HUES48 (cell line): ENCODE measurements around the gene FAM193A.
"Not testable (repeated sequence)": the region's sequence is repeated elsewhere in the genome, so short reads cannot be mapped to it uniquely, and the experiment has no call there.

Experiments
- H3K27ac ChIP-seq: one replicate; pipeline ENCODE4 v1.7.0; 2013; ENCODE audit warnings: low read depth, low read length, inconsistent platforms
- H3K27me3 ChIP-seq: 2 replicates; pipeline ENCODE4 v1.6.1; 2013; ENCODE audit warnings: mild to moderate bottlenecking, low read length; ENCODE audit not compliant: control insufficient read depth, insufficient read depth
- H3K36me3 ChIP-seq: 2 replicates; pipeline ENCODE4 v1.6.1; 2013; ENCODE audit warnings: low read length; ENCODE audit not compliant: control insufficient read depth, insufficient read depth
- H3K4me1 ChIP-seq: 2 replicates; pipeline ENCODE4 v1.6.1; 2013; ENCODE audit warnings: mild to moderate bottlenecking, low read length; ENCODE audit not compliant: control insufficient read depth, insufficient read depth
- H3K4me3 ChIP-seq: 2 replicates; pipeline ENCODE4 v1.5.1; 2013; ENCODE audit warnings: mild to moderate bottlenecking, low read depth, low read length
- H3K9ac ChIP-seq: 2 replicates; pipeline ENCODE4 v1.6.1; 2013; ENCODE audit warnings: mild to moderate bottlenecking, low read depth, low read length, moderate library complexity
- H3K9me3 ChIP-seq: 2 replicates; pipeline ENCODE4 v1.6.1; 2013; ENCODE audit warnings: low read length; ENCODE audit not compliant: control insufficient read depth, insufficient read depth

Gene FAM193A

DNA sequence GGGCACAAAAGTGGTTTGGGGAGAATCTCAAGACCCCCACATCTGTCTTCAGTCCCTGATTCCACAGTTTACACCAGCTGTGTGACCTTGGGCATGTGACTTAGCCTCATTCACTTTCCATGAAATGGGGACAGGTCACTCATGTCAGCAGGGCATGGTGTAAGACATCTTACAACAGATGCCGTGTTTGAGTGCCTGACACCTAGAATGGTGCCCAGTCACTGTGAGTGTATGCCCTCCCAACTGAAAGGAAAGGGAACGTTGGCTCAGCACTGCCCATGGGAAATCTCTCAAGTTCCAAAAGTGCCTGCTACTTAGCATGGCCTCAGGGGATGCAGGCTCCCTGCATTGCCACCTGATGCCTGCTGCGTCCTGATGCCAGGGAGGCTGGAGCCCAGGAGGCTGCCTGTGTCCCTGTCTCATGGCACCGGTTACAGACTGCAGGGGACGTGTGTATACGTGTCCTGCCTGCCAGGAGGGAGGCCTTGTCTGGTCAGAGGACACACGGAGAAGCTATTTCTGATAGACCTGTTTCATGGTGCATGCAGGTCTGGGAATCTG, 35.3 kb upstream of the FAM193A start:
- Histone ChIP-seq H3K27me3 (no peaks in the 10 kb centered on the region), H3K9me3 (no peaks in the 10 kb centered on the region), H3K9ac (no peak overlapping the region), H3K36me3 (peaks cover 79% of the 10 kb centered on the region), H3K4me1 (no peaks in the 10 kb centered on the region), H3K27ac (no peak overlapping the region), H3K4me3 (no peak overlapping the region)

DNA sequence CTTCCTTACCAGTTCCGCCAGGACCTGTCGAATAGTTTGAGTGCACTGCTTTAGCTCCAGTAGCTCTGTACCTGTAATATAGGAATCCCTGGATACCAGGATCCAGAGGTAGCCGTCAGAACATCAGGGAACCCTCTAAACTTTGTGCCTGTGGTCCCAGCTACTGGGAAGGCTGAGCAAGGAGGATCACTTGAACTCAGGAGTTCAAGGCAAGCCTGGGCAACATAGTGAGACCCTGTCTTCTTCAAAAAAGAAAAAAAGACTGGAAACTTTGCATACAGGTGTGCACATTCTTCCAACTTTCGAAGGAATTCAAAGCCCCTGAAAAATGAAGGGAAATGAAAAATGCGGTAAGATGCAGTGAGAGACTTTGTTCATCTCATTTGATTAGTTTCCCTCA, 32.6 kb upstream of the FAM193A start:
- Histone ChIP-seq H3K4me1 (no peaks in the 10 kb centered on the region), H3K9ac (no peak overlapping the region), H3K36me3 (peaks cover 74% of the 10 kb centered on the region), H3K27ac (no peak overlapping the region), H3K9me3 (no peaks in the 10 kb centered on the region), H3K4me3 (no peak overlapping the region), H3K27me3 (no peaks in the 10 kb centered on the region)

DNA sequence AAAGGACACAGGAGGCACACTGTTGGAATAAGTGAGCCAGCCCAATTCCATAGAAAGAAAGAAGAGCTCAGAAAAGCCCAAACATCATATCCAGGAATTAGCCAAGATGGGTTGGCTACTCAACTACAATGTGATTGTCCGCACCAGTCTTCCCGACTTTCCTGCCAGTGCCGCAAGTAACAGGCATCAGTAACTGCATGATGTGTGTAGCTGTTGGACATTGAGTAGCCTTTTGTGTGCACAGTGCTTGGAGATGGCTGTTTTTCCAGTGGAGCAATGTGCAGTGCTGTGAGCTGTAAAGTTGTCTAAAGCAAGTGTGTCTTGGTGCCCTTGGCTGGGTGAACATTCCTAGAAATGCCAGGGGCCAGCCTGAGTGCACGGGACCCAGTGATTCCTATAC, 29.2 kb upstream of the FAM193A start:
- Histone ChIP-seq H3K9ac (no peak overlapping the region), H3K4me1 (no peaks in the 10 kb centered on the region), H3K27me3 (no peaks in the 10 kb centered on the region), H3K27ac (no peak overlapping the region), H3K36me3 (peaks cover 75% of the 10 kb centered on the region), H3K4me3 (no peak overlapping the region), H3K9me3 (no peaks in the 10 kb centered on the region)

DNA sequence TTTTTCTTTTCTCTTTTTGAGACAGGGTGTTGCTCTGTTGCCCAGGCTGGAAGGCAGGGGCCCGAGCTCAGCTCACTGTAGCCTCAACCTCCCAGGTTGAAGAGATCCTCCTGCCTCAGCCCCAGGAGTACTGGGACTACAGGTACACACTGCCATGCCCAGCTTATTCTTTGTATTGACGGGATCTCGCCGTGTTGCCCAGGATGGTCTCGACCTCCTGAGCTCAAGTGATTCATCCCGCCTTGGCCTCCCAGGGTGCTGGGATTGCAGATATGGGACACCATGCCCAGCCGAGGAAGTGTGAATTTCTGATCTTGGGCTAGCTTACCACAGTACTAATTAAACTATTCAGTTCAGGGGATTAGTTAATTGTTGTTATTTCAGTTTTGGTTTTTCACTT, 28.6 kb upstream of the FAM193A start:
- Histone ChIP-seq H3K36me3 (peaks cover 80% of the 10 kb centered on the region), H3K9ac (no peak overlapping the region), H3K9me3 (no peaks in the 10 kb centered on the region), H3K4me1 (no peaks in the 10 kb centered on the region), H3K4me3 (no peak overlapping the region), H3K27me3 (no peaks in the 10 kb centered on the region), H3K27ac (no peak overlapping the region)

DNA sequence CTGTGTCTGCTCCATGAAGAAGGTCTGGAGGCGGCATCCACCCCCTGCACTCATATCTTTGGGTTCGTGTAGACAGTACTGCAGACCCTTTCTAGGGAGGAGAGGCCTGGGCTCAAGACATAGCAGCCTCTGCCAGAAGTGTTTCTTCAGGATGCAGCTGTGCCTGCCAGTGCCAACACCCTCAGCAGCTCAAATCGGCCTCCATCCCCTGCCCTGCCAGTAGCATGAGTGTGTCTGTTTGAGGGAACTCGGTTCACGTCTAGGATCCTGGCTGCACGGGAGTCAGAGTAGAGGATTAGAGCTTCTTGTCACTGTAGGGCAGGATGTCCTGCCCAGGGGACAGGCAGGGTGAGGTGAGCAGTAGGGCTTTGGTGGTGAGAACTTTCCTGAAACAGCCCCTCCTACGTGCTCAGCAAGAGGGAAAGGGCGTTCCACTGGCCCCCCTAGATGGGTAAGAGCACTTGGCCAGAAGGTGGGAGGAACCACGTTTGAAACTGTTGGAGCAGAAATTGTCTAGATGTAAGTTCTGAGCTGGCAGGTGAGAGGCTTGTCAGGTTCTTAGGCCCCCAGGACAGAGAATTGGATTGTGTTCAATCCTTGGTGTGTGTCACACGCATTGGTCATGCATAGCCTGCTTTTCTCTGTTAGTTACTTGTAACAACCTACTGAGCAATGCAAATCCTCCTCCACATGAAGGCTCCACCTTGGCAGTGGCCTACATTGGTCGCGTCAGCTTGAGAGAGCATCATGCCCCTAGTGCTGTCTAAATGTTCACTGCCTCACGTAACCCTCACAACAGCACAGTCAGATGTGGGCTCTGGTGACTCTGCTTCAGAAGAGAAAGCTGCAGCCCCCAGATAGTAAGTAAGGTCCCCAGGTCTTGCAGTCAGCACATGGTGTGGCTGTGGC, 25.8 kb upstream of the FAM193A start:
- Histone ChIP-seq H3K36me3 (peaks cover 89% of the 10 kb centered on the region), H3K9me3 (no peaks in the 10 kb centered on the region), H3K9ac (no peak overlapping the region), H3K4me3 (no peak overlapping the region), H3K4me1 (no peaks in the 10 kb centered on the region), H3K27ac (no peak overlapping the region), H3K27me3 (no peaks in the 10 kb centered on the region)

DNA sequence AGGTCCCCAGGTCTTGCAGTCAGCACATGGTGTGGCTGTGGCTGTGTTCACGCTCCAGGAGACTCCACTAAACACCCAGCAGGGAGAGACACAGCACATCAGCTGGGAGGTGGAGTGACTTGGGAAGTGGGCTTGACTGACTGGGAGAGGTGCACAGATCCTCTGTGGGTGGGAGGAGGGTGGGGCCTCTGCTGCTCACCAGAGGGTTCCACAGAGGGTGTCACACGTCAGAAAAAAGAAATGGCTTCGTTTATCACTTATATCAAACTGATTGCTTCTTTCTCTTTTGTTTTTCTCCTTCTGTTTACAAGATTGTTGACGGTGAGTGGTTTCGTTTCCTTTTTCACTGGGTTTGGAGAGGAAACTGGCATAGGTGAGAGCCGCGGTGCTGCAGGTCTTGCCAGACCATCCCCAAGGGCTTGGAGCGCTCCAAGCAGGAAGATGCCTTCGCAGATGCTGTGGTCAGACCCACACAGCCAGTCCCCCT, 24.8 kb upstream of the FAM193A start:
- Histone ChIP-seq H3K4me1 (no peaks in the 10 kb centered on the region), H3K9ac (no peak overlapping the region), H3K36me3 (peaks cover 87% of the 10 kb centered on the region), H3K27ac (no peak overlapping the region), H3K4me3 (no peak overlapping the region), H3K27me3 (no peaks in the 10 kb centered on the region), H3K9me3 (no peaks in the 10 kb centered on the region)

DNA sequence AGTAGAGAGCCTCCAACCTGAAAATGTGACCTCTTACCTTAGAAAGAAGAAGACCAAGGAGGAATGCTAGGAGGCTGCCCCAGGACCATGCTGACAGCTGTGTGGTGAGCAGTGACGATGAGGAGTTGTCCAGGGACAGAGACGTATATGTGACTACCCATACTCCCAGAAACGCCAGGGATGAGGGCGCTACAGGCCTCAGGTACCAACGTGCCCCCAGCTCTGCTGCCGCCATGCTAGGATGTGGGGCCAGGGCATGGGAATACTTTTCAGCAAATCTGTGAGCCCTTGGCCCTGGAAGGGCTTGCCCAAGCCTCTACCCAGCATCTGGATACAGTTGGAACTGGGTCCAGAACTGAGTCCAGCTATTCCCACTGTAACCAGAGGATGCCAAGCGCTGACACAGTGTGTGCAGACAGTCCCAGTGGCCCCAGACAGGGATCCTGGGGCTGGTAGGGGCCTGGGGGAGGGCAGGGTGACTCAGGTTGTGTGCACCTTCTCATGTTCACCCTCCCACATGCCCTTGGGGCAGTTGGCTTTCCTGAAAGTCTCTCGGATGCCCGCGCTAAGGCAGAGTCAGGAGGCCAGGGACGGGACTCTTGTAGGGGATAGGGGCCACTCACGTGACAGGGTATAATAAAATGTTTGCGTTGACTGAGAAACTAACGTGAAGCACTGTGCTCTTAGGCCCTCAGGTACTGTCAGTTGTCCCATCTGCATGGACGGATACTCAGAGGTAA, 23.9 kb upstream of the FAM193A start:
- peaks cover 80% of the 10 kb centered on the region for H3K36me3 ChIP-seq
- H3K9me3 ChIP-seq = no peaks in the 10 kb centered on the region
- no peaks in the 10 kb centered on the region for H3K27me3 ChIP-seq
- no peaks in the 10 kb centered on the region for H3K4me1 ChIP-seq
- H3K4me3 ChIP-seq = no peak overlapping the region
- no peak overlapping the region for H3K27ac ChIP-seq
- H3K9ac ChIP-seq = no peak overlapping the region

DNA sequence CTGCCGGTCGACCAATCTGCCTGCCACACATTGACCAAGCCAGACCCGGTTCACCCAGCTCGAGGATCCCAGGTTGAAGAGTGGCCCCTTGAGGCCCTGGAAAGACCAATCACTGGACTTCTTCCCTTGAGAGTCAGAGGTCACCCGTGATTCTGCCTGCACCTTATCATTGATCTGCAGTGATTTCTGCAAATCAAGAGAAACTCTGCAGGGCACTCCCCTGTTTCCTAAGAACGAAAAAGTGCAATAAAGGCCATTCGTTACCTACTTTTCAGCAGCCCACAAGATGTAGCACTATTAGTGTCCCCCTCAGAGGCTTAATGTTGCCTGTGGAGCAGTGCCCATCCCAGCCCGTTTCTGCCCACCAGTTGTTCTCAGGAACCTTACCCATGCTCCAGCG, 22.3 kb upstream of the FAM193A start:
- not testable (repeated sequence) for H3K27me3 ChIP-seq, H3K4me1 ChIP-seq, H3K27ac ChIP-seq, H3K9ac ChIP-seq, H3K9me3 ChIP-seq, H3K4me3 ChIP-seq
- H3K36me3 ChIP-seq = peaks cover 70% of the 10 kb centered on the region

DNA sequence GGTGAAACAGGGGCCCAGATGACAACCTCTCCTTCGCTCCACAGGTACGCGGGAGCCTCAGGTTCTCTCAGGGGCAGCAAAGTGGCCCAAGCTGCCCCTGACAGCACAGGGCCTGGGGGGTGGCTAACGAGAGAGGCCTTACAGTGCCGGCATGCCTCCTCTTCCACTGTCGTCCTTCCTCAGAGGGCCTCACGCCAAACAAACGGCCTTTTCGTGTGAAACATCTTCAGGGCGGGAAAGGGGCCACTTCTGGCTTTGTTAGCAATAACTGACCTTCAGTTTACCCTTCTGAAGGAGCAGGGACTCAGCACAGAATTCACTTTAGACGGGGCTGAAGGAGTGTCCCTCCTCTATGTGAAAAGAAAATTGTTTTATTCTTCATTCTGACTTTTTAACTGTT, 21.5 kb upstream of the FAM193A start:
- H3K9me3 ChIP-seq = not testable (repeated sequence)
- H3K36me3 ChIP-seq = peaks cover 62% of the 10 kb centered on the region

DNA sequence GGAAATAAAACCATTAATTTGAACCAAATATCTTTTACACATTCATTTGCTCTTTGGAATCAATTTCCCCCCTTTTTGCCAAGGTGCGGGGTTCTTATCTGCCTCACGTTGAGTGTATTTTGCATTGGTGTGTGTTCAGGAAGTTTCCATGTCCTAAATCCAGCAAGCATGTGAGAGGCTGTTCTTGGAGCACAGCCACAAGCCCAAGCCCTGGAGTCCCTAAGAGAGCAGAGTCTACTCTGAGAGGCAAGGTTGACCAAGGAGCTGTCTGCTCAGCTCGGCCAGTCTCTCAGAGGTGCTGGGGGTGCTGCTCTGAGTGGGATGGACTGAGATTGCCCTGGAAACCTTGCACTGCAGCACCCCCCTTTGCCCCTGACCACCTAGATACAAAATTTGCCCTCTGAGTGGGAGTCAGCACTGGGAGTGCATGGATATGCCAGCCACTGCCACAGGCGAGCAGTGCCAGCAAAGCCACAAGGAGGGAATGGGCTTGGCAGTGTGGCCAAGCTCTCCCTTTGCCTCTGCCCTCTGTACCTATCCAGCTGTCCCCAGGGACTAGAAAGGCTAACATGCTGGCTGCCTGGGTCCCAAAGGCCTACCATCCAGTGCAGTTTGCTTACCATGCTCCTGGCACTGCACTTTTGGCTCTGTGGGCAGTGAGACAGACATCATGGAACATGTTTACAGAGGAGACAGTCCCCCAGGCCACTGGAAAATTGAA, 20.5 kb upstream of the FAM193A start:
- Histone ChIP-seq H3K36me3 (peaks cover 52% of the 10 kb centered on the region), H3K27me3 (no peaks in the 10 kb centered on the region), H3K4me1 (no peaks in the 10 kb centered on the region), H3K4me3 (no peak overlapping the region), H3K9ac (no peak overlapping the region), H3K9me3 (no peaks in the 10 kb centered on the region), H3K27ac (no peak overlapping the region)

More for the DNA sequence above, 21.5 kb upstream of the FAM193A start:
- not testable (repeated sequence) for H3K4me1 ChIP-seq, H3K4me3 ChIP-seq, H3K27me3 ChIP-seq, H3K9ac ChIP-seq, H3K27ac ChIP-seq
